GM12873 (cell line): ENCODE data around the gene KLK2.

Experiments
- CTCF ChIP-seq: IDR thresholded peaks from 2 replicates; pipeline ENCODE4 v1.5.1; 2012; ENCODE audit warnings: low read depth, mild to moderate bottlenecking, moderate library complexity, low read length, control low read depth; ENCODE audit not compliant: insufficient read depth; ENCODE audit errors: missing control alignments

The KLK2 gene

GRCh38 chr19:50906217-50906616 lies 33.0 kb downstream of the KLK2 start:
- TF ChIP-seq CTCF: peak; percentile 77

- TF ChIP-seq CTCF: no peak
Measured at GRCh38 chr19:50908336-50908735, 35.1 kb downstream of the KLK2 start.

- TF ChIP-seq CTCF: no peak
Measured at GRCh38 chr19:50909240-50910070, 36.2 kb downstream of the KLK2 start.

- no peak for TF ChIP-seq CTCF
Measured at GRCh38 chr19:50910722-50911121, 37.5 kb downstream of the KLK2 start.

GRCh38 chr19:50911206-50912101 lies 38.2 kb downstream of the KLK2 start, which contains the start of gene KLK4:
TSS of gene KLK4 (minus strand) at chr19:50911395. CDS start at chr19:50910738, 657 bp downstream.
- no peak for TF ChIP-seq CTCF

GRCh38 chr19:50912102-50912599 lies 38.9 kb downstream of the KLK2 start:
- no peak for TF ChIP-seq CTCF
